Activated CD8-positive, alpha-beta memory T cell treated with anti-CD3 and anti-CD28 coated beads for 1 hour (primary cell): ENCODE results near the gene LRRC7.
"Not testable (repeated sequence)": the region's sequence is repeated elsewhere in the genome, so short reads cannot be mapped to it uniquely, and the experiment has no call there.

Source experiments
- DNase-seq, 2 donors: peaks; one replicate each; pipeline ENCODE4 v3.0.0-alpha.2; 2020; ENCODE audit warnings: low read depth in 1 of 2; ENCODE audit errors: extremely low read depth in 1 of 2

The LRRC7 gene

DNA sequence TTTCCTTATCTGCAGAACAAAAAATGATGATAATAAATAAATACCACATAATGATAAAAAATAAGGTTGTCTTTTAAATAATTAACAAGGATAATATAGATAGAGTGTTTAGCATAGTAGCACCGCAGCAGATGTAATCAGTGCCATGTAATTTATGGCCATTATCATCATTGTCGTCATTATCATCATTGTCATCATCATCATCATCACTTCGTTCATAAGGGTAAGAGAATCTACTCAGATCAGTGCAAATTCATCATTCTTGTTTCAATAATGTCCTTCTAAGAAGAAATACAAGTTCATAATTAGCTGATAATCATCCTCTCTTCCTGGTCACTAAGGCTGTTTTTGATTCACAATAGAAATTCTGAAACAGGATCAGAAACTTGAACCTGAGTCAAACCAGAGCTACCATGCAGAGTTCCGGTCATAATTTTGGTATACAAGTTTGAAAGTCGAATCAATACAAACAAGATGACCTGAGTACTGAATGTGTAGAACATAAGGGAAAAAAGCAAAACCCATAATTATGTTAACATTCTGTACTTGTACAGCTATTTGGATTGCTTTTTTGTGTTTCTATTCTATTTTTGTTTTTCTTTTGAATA, 465.6 kb downstream of the LRRC7 start:
- no peak for DNase-seq

DNA sequence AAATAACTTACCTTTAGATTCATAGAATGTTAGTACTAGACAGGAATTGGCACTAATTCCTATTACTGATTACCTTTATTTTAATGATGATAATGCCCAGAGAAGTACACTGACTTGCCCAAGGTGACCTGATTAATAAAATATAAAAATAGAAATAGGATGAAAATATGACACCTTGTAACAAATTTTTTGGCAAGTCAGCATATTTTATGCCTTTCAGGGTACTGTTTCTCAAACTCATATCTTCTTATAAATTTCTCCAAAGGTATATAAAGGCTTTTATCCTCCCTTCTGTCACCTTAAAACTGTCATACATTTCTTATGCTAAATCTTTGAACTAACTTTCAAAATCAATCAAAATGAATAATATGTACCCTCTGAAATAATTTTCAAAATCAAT, 466.2 kb downstream of the LRRC7 start:
- no peak for DNase-seq

DNA sequence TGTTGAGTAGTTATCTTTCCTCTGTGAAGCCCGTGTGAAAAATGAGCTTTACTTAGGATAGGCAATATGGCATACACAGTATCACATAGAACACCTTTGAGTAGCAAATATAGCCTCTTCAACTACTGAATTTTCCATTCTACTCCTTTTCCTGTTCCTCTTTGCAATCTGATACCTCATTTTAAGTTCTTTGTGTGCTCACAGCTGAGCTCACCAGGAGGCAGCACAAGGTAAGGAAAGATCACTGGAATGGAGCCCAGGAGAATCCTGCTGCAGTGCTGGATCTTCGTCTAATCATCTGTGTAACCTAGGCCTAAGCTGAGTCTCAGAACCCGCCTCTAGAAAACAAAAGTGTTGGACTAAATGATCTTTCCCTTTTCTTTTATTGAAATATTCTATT, 466.7 kb downstream of the LRRC7 start:
- DNase-seq, result no peak

DNA sequence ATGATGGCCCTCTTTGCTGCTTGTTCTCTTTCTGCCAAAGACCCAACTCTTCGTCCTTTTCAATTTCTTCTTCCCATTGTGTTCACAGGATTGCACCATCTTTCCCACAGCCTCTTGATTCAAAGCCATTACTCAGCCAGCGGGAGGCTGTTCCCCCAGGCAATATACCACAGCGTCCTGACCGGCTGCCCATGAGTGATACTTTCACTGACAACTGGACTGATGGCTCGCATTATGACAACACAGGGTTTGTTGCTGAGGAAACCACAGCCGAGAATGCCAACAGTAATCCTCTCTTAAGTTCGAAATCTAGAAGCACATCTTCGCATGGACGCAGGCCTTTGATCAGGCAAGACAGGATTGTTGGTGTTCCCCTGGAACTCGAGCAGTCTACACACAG, 470.3 kb downstream of the LRRC7 start:
- DNase-seq, result no peak

DNA sequence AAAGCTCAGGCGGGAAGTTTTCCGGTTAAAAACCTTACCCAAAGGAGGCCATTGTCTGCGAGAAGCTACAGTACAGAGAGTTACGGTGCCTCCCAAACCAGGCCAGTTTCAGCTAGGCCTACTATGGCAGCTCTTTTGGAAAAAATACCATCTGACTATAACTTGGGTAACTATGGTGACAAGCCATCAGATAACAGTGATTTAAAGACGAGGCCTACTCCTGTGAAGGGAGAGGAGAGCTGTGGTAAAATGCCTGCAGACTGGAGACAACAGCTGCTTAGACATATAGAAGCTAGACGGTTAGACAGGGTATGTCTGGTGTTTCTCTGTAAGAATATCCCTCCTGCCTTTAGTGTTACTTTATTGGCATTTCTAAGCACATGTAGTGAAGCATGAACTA, 471.8 kb downstream of the LRRC7 start:
- no peak for DNase-seq

DNA sequence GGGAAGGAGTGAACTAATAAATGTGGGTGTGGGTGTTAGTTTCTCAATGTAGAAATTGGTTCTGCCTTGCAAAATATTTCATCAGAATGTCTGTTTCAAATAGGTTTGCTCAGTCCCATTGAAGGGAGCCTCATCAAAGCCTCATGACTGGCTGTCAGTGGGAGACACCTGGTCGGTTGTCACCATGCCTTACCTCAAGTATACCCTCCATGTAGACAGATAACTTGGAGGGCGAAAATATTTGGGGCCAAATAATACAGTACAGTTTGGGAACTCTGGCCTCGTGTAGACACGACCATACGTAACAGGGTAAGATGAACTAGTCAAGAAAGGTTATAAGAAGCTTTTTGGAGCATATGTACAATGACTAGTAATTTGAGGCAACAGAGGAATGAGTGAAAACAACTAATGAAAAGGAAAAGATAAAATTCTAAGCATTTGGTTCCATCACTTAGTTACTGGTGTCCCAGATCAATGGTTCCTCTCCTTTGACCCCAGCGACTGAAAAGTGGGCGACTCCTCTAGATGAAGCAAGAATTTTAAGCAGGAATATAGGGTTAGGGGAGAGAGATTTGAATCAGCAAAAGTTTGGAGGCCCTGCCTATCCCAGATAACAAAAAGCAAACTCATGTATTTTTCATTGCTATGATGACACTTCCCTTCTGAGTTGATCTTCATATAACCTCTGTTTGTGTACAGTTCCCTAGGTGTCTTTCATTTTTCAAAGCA, 473.8 kb downstream of the LRRC7 start:
- DNase-seq, result no peak

DNA sequence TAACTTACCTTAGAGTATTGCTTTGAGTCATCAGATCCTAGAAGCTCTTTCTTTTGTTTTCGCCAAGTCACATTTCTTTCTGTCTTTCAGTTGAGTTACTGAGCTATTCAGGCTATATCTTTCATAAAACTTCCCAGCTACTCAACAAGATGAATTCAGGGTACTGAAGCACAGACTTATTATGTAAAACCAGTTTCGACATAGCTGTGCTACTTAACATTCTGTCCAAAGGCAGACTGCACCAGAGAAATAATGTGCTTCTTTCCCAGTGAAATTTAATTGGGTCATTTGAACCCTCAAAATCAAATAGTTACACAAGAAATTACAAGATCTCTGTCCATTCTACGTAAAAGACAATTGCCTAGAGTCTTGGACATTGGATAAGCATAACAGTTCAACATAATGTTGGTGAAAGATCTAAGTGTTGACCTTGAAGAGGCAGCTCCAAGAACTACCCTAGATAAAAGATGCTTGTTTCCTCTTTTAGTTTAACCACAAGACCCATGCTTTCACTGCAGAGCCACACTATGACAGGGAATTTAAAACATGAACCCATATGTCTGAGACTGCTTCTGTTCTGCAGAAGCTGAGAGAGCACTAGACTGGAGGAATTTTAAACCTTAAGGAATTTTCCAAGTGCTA, 474.5 kb downstream of the LRRC7 start:
- DNase-seq, result no peak

DNA sequence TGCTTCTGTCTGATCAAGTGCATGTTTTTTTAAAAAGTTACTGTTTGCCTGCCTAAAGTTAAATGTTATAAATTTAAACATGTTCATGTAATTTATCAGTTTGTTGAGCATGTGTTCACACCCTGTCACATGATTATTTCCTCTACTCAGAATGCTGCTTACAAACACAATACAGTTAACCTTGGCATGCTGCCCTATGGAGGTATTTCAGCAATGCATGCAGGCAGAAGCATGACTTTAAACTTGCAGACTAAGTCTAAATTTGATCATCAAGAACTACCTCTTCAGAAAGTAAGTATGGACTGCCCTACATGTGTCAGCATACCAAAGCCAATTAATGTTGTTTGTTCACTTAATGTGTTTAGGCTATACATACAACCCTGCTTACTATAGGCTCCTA, 476.1 kb downstream of the LRRC7 start:
- DNase-seq, result no peak

DNA sequence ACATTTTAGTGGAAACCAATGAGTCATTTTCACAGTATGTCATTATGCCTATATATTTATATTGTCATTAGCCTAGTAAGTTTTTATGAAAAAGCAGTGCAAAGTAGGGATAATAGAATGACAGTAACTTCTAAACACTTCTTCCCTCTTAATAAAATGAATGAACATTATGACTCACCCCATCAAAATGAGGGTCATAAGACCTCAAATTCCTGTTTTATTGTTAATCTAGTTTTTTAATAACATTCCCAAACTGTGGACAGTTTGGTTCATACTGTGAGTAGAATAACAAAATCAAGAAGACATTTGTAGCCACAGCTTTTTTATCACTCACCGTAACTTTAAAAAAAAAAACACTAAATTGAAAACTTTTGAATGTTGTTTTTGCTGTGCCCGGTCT, 477.1 kb downstream of the LRRC7 start:
- DNase-seq, result no peak

DNA sequence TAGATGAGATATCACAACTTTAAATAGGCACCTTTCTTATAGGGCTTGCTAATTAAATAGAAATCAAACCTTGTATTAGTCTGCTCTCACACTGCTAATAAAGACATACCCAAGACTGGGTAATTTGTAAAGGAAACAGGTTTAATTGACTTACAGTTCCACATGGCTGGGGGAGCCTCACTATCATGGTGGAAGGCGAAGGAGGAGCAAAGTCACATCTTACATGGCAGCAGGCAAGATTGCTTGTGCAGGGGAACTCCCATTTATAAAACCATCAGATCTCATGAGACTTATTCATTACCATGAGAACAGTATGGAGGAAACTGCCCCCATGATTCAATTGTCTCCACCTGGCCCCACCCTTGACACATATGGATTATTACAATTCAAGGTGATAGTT, 477.9 kb downstream of the LRRC7 start:
- DNase-seq, result not testable (repeated sequence)

DNA sequence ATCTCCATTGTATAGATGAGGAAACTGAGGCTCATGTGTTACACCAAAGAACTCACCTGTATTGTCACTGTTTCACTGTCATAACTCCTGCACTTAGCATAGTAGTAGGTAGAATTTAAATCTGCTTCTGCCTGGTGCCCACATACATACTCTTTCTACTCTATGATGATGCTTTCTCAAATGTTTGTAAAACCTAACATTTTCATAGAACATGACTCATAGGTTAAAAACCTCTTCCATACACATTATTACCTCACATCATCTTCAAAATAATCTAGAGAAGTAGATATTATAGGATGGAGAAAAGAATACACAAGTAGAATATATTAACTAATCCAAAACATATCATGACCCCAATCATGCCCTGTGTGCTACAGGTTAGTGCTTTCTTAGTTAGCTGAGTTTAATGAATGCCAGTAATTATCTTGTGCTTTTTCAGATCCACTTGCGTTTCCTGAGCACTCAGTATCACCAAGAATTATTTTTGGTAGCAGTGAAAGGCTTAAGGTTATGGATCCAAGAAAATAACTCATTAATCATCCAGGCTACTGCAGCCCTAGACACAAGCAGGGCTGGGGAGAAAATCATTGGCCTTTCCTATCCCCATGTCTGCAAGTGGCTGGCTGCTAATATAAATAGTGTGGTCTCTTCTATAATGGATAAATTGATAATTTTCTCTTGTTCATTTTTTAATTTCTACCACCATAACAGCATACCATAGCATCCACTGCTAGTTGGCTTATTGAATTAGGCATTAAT, 480.8 kb downstream of the LRRC7 start:
- DNase-seq, result no peak

DNA sequence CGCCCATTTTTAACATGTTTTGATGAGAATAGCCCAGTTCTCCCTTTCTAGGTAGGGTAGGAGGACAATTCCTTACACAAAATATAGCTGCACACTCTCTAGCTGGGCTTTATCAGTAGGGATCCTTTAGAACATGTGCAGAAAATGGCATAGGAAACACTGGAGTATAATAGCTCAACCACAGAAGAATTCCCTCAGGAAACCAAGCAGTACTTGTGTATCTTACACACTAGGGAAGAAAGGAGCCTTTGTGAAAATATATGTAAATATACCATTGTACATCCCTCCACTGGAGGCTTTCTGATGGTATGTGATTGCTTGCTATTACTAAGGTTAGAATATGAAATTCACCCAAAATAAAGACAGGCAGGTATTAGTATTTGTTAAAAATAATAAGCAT, 484.2 kb downstream of the LRRC7 start:
- DNase-seq, result no peak

DNA sequence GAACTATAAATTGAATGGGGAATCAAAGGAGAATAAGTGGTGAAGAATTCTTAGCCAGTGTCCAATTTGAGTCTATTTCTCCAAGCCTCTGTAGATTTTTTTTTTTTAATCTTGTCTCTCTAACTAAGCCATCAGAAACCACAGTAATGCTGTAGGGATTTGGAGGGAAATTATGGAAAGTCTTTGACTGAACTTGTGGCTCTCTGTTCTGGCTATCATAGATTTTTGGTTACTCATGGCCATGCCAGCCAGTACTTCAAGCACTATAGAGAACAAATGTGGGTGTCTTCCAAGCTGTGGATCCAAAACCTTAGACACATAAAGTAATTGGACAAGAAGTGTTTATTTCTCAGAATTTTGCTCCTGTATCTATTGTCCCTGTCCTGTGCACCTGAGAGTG, 489.8 kb downstream of the LRRC7 start:
- no peak for DNase-seq

DNA sequence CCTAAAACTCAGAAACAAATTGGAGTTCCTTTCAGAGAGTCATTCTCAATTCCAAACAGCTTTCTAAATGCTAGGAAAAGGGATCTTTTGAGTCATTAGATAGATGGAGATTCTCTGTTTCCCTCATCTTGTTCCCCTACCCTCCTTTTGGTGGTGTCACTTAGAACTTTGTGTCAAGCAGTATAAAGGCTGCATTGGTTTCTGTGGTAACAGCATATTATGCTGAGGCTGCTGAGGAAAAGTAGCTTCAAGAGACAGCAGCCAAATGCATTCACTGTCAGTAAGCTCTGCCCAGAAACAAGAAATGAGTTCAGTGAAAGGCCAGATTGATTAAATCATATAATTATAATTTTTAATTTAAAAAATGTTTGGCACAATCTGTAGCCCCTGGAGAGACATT, 493.5 kb downstream of the LRRC7 start:
- no peak for DNase-seq

DNA sequence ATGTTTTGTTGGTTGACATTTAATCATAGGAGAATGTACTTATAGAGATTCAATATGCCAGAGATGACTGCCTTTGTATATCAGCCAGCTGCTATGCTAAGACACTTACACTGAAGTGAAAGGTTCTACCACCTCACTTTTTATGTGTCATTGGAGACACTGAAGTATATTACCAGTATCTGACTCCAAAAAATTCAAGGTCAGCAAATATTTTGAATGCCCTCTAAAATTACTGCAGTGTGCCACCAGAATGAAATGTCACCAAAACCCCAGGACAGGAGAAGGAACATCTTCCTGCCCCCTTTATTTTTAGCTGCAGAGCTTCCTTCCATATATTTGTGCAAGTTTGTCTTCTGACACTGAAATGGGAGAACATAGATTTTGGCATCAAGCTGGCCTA, 496.1 kb downstream of the LRRC7 start:
- DNase-seq, result no peak

DNA sequence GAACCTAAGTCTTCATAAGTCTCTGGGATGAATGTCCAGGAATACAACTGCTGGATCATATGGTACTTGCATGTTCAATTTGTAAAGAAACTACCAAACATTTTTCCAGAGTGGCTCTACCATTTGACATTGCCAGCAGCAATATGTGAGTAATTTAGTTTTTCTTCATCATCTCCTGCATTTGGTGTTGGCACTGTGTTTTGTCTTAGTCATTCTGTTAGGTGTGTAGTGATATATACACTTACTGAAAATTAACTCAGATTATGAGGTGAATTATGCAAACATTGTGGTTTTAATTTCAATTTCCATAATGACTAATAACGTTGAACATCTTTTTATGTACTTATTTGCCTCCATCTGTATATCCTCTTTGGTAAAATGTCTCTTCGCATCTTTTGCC, 499.0 kb downstream of the LRRC7 start:
- DNase-seq, result no peak

DNA sequence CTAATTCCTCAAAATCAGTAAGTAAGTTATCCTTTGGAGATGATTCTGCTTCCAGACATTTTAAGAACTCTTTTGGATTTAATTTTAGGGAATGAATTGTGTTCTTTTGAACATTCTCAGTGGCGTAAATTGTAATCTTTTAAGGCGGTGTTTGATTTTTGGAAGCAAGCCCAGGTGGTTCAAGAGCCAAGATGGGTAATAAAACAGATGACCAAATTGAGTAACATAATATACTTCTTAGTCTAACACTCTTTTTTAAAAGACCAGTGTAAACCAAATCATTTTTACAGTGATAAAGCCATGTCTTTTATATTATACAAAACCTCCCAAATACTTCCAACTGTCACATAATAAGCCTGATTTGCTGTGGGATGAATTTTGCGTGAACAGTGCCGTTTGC, 503.9 kb downstream of the LRRC7 start:
- DNase-seq, result no peak

DNA sequence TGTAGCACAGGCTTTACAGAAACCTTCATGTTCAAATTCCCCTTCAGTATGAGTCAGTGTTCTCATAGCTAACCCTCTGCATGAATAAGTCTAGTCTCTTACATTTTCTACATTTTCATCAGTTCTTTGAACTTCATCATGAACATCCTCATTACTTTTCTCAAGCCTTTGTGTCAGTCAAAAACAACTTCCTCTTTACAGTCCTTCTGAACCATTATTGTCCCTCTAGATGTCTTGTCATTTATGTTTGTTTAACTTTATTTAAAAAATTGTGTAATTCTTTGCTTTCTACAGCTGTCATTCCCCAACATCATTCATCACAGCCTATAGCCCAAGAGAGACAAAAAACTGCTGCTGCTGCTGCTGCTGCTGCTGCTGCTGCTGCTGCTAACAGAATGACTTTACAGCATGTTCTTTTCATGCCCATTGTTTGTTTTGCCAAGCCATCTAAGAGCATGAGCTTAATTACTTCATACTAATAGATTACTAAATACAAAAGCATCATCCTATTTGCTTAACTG, 504.6 kb downstream of the LRRC7 start:
- DNase-seq, result no peak

DNA sequence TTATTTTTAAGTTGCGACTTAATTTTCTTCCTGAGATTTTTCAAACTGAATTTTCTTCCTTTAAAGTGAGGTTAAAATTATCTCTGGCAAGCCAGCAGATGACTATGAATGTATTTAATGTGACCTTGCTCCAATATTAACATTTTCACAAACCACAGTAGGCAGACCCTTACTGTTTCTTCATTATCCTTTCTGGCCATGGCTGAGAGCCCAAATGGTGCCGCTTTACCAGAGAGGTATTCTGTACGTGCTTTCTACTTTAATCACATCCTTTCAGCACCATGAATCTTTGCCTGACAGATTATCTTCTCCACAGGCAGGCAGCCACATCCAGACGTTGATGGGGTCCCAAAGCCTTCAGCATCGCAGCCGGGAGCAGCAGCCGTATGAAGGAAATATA, 508.0 kb downstream of the LRRC7 start:
- DNase-seq, result no peak

DNA sequence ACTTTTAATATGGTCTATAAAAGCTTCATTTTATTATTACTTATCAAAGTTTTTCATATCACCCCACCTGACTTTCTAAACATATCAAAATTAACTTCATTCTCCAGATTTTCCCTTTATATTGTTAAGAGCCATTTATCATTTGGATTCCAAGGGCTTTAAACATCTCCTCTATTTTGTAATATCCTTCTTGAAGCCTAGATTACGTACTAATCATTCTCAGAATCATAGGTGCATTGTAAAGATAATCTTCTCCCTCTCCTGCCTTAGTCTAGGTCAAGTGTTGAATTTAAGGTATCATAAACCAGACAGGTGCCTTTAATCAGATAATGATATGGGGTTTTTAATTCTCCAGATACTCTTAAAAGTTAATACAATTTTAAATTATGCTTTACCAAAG, 509.3 kb downstream of the LRRC7 start:
- DNase-seq, result no peak

DNA sequence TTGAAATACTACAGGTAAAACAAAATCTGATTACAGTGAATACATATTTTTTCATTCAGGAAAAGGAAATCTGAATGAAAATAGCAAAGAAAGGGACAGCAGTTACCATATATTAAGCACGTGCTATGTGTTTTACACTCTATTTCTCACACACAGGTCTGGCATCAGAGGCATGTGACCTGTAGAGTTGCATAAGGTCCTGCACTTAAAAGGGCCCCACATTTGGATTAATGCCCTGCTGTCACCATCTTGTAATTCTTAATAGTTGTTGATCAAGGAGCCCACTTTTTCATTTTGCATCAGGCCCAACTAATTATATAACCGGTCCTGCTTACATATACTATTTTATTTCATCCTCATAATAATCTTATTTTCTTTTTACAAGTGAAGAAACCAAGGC, 511.8 kb downstream of the LRRC7 start:
- no peak for DNase-seq

DNA sequence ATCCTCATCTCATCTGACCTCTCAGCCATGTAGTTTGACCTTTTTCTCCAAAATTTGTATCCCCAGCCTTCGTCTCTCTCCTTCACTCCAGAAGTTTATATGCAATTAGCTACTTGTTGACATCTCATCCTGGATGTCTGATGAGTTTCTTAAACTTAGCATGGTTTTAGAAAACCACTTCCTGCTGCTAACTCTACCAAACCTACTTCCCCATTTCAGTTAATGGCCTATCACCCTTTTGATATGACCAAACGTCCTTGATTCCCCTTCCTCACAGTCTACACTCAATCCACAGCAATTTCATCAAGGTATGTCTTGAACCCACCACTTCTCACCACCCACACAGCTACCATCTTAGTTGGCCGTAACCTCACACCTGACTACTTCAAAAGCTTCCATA, 515.8 kb downstream of the LRRC7 start:
- no peak for DNase-seq
